HG03095 (cell line): ENCODE data around the gene CREB5.
"Not testable (repeated sequence)": the region's sequence is repeated elsewhere in the genome, so short reads cannot be mapped to it uniquely, and the experiment has no call there.

Source experiments
- ATAC-seq: cut with Tn5 transposase; IDR thresholded peaks from one replicate; pipeline ENCODE4 v1.9.1; 2021; ENCODE audit warnings: moderate library complexity; ENCODE audit not compliant: unreplicated experiment

CREB5 gene

DNA sequence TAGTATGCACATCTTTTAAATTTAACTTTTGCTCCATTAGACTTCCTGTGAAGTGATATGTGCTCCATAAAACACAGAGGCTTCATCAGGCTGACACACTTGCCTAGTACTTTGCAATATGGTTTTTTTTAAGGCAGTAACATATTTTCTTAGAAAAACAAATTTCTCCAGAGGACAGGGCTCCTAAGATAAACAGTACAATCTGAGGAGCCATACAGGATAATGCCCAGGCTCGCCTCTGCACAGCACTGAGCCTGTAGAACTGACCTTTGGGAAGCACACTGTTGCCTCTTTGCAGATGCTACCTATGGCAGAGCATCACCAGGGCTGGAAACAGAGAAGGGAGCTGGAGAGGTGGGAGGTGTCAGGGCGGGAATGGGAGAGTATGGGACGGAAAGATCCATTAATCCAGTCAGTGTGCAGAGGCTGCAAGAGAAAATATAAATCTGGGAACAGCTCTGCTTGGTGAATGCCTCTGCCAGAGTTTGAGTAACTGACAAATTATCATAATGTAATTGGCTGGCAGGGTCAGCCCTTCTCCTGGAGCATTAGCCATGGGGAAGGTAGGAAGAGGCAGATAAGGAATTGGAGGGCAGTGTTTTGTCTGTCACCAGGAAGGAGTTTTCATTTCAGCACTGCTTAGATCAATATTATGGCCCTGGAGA, 132.3 kb downstream of the CREB5 start:
- ATAC-seq: no peak

DNA sequence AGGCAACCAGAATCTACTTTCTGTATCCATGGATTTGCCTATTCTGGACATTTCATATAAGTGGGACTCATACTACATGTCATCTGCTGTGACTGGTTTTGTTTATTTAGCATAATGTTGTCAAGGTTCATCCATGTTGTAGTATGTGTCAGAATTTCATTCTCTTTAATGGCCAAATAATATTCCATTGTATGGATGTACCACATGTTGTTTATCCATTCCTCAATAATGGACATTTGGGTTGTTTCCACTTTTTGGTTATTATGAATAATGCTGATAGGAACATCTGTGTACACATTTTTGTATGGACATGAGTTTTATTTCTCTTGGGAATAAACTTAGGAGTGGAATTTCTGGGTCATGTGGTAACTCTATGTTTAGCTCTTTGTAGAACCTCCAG, 133.7 kb downstream of the CREB5 start:
- ATAC-seq: no peak

DNA sequence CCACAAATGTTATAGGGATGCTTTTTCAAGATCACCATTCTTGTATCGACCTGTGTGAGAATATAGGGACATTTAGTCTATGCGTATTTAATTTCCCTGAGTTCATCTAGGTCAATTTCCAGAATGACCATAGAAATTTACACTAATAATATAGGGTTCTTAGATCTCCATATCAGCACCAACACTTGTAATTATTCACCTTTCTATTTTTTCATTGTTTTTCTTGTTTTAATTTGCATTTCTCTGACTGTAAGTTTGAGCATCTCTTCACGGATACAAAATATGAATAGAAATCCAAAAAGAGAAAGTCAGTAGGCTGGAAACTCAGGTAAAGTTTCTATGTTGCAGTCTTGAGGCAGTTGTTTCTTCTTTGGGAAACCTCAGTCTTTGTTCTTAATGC, 134.8 kb downstream of the CREB5 start:
- ATAC-seq: no peak

DNA sequence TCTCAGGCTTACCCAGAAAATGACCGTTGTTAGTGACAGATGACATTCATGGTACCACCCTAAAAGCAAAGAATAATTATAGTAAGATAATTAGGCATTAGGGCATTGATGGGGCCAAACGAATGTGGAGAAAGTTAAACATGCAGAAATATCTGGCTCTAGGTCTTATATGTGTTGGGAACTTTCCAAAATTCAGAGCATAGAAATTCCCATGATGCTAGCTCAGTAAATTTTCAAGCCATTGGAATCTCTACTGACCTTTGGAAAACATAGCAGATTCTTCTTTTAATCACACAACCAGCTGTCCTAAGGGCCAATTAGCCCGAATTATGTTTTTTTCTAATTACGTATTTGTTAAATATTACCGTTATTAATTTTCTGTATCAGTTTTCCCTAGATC, 136.1 kb downstream of the CREB5 start:
- no peak for ATAC-seq

DNA sequence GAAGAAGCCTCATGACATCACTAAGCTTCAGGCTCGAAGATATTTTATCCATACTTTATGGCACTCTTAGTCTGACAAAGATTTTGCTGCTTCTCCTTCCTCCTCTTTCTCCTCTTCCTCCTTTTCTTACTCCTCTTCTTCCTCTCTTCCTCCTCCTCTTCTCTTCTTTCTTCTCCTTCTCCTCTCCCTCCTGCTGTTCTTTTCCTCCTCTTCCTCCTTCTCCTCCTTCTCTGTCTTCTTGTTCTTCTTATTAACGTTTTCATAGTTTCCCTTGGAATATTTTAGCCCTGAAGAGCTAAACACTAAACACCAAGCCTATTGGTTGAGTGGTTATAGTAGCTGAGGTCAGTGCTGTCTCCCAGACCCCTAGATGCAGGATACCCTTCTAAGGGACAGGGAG, 137.7 kb downstream of the CREB5 start:
- no peak for ATAC-seq

DNA sequence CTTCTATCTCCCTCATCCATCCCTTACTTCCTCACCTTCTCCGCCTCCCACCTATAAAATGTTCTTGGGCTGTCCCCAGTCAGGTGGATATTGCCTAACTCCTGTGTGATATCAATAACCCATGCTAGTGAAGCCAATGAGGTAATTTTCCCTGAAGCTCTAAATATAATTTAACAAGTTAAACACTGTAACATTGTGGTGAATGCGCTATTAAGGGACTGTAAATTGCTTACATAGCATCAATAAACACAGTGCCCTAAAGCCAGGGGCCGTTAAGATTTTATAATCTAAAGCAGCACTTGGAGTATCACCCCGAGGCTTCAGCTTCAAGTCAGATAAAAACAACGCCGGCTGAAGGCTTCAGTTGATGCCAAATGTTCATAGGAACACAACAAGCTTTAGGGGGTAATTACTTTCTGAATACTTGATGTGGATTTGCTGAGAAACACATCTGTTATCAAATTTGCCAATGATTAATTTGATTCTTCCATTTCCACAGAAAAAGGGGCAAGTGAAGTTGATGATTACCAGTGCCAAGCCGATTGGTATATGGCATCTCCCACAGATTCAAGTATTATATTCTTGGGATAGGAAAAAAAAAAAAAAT, 138.4 kb downstream of the CREB5 start:
- ATAC-seq: no peak

DNA sequence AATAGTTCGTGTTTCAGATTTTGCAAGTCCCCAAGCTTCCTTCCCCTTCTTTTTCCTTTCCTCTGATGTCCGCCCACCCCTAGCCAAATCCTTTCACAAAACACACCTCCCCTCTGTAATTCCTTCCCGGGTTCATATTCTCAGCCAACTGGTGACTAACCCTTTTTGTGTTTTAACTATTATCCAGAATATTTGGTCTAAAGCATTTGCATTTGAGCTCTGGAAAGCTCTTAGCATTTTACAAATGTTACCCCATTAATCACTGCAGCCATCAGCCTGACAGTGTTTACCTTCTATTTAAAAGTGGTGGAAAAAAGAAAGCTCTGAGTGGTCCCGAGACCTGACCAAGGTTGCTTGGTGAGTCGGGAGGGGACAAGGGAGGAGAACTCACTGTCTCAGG, 139.0 kb downstream of the CREB5 start:
- no peak for ATAC-seq

DNA sequence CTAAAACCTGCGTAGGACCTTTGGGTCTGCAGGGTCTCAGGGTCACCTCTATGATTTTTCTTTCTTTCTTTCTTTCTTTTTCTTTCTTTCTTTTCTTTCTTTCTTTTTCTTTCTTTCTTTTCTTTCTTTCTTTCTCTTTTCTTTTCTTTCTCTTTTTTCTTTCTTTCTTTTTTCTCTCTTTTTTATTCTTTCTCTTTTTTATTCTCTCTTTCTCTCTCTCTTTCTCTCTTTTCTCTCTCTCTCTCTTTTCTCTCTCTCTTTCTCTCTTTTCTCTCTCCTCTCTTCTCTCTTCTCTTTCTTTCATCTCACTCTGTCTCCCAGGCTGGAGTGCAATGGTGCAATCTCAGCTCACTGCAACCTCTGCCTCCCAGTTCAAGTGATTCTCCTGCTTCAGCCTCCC, 139.4 kb downstream of the CREB5 start:
- ATAC-seq: not testable (repeated sequence)

DNA sequence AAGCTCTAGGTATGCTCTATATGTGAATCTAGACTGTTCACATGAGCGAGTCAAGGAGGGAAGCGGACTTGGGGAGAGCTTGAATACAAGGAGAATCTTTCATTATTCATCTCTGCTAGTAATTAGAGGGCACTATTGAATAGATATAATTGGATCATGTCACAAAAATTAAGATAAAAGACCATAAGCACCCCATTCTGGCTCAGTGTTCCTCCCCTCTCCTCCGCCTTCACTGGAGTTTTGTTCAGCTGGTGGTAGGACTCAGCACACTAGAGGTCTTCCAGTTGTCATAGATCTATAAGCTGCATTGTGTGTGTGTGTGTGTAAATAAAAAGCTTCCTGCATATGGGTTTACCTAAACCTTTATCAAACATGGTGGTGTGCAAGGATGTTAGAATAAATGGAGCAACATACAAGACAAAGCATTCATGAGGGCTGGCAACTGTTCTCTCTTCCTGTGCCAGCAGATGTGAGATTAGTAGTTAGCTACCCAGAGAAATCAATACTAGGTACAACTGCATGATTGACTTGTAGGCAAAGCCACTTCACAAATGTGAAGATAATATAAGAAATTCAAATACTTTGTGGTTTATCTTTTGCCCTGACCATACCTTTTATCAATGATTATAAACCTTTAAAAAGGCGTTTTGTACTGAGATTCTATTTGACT, 142.6 kb downstream of the CREB5 start:
- ATAC-seq: no peak

DNA sequence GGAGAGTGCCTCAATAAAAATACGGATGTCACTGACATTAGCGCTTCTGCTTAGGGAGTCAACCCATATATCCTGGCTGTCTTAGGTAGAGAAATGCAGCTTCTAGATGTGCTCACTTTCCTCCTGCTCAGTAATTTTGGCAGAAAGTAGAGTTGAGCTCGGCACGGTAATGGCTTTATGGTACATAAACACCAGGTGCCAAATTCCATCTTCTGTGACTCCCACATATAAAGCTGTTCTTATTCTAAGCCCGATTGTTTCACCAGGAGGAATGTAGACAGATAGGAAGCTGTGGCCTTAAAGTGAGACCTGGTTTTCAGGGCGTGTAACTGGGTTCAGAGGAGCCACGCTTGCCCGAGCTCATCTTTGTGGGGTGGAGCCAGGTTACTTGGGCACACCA, 143.7 kb downstream of the CREB5 start:
- no peak for ATAC-seq

DNA sequence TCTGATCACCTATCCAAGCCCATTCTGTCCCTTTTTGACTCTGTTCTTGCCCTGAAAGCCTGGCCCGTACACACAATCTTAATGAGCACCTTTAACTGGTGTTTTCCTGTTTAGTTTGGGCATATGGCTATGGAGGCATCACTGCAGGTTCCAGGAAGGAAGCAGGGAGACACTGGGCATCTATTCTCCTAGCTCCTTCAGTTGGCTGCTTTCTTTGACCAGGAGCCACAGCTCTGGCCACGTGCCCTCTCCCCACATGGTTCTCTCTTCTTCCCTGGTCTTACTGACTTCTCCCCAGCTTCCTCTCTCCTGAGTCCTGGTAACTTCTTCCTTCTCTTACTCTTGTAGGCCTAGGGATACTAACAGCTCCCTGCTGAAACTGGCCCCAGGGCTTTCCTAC, 144.4 kb downstream of the CREB5 start:
- ATAC-seq: no peak

DNA sequence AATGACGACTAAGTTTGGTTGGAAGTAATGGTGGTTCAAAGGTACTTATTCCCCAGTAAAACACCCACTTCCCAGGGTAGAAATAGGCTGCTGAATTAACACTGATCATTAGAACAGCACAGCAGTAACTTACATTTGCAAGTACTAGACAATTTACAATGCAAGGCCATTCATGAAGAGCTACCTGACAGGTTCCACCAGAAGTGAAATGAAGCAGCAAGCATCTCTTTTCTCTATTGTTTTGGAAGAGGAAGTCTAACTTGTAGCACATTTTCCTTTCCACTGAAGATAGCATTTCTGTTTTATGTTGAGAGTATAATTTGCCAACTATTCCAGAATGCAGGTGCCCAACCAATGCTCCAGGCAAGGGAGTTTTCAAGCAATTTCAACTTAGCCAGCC, 145.9 kb downstream of the CREB5 start:
- ATAC-seq: no peak

DNA sequence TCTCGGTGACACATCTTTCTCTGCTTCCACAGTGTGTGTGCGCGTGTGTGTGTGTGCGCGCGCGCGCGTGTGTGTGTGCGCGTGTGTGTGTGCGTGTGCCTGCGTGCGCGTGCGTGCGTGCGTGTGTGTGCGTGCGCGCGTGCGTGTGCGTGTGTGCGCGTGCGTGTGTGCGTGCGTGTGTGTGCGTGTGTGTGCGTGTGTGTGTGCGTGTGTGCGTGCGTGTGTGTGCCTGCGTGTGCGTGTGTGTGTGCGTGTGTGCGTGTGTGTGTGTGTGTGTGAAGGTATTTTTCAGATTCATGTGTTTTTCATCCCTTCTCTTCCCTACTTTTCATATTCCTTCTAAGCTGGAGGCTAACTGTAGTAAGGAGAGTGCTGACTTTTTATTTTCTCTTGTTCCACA, 148.4 kb downstream of the CREB5 start:
- no peak for ATAC-seq

DNA sequence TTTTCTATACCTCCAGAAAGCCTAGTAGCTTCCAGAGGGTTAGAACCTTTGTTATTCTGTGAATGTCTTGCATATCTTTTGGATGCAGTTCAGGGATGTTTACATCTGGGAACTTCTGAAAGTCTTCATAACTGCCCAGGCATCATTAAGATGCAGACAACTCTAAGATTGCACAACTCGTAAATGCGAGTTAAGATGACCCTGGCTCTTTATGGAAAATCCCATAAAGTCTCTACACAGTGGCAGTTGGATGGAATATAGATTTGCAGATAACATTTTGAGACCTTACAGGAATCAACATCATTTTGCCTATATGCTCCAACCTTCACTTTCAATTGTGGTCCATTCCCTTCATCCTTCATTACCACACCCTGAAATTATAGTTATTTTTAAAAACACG, 151.7 kb downstream of the CREB5 start:
- no peak for ATAC-seq

DNA sequence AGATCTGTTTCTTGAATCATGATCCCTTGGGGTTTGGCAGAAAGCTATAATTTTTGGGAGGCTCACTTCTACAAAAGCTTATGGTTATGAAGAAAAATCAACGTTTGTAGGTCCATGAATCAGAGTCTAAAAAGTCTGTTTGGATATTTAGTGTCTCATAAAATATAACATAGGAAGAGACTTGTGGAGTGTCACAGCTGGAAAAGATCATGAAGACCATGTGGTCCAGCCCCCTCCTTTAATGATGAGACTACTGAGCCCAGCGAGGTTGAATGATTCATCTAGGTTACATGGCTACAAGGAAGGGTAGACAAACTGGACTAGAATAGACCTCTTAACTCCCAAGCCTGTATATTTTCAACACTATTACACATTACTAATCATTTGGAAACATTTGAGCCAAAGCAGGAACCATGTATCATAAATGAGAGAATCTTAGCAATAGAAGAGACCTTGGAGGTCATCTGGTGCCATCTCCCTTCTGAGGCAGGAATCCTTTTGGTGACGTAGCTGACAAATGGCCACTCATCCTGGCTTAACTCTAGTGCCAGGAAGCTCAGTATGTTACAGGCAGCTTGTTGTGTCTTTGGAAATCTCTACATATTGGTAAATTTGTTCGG, 152.5 kb downstream of the CREB5 start:
- no peak for ATAC-seq

DNA sequence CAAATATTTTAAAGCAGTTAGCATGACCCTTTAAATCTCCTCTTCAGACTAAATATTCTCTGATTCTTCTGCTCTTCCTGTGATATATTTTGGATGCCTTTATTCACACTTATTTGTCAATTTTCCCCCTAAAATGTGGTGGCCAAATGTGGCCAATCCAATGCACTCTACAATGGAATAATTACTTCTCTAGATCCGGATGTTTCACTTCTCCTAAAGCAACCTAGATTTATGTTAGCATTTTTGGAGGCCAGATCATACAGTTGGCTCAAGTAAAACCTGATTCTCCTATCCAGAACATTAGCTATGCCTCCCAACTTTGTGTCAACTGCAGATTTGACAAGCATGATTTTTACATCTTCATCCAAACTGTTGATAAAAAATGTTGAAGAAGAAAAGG, 153.7 kb downstream of the CREB5 start:
- no peak for ATAC-seq

DNA sequence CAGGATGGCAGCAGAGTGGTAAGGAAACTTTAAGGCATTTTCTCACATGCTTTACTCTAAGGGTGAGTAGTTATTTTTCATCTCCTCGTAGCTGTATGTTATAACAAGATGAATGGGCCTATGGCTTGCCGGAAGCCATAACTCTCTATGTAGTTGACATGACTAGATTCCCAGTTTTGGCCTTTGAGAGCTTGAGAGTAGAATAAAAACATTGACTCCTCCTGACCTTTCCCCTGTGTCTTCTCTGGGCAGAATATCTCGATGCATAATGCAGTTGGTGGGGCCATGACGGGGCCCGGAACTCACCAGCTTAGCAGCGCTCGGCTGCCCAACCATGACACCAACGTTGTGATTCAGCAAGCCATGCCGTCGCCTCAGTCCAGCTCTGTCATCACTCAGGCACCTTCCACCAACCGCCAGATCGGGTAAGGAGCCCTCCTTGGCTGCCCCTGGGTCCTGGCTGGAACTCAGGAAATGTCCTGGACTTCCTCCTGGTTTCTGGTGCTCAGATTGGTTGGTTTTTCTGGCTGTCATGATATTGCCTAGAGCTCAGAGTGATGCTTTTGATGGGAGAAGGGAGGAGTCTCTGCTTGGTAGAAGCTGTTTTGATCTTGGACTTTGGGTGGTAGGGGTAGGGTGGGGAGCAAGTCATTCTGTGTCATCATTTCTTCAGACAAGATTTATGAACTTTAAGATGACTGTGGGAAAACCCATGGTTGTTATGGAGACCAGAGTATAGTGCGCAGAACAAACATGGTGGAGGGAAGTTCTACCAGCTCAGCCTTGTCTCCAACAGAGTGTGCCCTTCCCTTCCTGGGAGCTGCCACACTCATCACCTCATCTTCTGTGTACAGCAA, 158.0 kb downstream of the CREB5 start:
- peak; percentile 74 for ATAC-seq

DNA sequence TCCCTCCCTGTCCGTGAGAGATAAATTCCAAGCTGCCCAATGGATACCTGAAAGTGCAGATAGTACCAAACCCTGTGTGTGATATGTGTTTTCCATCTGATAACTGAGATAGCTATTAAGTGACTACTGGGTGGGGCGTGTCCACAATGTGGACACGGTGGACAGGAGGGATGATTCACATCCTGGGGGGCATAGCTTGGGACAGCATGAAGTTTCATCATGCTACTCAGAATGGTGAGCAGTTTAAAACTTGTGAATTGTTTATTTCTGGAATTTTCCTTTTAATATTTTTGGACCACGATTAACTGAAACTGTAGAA, 158.6 kb downstream of the CREB5 start:
- ATAC-seq: no peak

DNA sequence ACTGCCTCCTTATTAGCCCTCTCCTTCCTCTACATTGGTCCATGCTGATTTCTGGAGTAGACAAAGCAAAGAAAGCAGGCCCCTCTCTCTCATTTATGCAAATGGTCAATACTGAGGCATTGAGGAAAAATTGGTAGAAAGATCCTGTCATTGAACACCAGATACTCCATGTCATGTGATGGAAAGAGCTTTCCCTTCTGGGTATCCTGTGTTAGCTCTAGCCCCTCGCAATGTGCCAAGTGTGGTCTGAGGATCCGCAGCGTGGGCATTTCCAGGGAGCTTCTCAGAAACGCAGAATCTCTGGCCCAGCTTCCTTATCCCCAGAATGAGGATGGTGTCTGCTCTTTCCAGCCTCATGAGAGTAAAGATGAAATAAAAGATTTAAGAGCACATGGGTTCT, 159.1 kb downstream of the CREB5 start:
- ATAC-seq: no peak

DNA sequence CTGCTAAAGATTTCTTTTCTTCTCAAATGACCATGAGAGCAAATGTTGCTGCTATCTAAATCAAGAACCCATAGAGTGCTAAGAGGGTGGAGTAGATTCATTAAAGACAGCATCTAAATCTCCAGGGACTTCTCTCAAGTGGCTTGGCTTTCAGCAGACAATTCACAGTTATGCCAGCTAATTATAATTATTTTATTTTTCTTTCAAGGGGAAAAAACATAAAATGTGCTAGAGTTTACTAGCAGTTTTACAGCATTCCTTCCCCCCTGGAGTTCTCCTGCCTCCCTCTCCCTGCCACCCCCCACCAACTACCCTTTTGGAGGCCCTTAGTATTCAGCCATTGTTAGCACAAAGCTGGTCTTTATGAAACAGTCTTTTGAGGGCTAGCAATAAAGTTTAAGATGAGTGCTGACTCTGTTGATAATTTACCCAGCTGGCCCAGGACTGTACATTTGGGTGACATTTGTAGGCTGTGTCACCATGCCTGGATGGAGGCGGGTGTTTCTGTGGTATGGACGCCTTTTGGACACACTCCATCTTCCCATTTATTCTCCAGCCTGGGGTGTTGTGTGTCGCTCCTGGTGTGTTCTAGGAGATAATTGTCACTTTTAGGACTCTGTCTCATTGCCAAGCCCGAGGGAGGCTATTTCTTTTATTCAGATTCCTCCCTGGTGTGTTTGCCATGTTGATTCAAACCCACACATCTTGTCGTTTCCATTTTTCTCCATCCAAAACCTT, 160.2 kb downstream of the CREB5 start:
- ATAC-seq: no peak
